Measurements from ENCODE around the gene RRH.

- no peak for TF ChIP-seq CTCF (IDR thresholded peaks at IDR 0.05)
- no peak for TF ChIP-seq POLR2AphosphoS5 (IDR thresholded peaks at IDR 0.05)
- TF ChIP-seq POLR2A (IDR thresholded peaks at IDR 0.05): no peak
Measured at GRCh38 chr4:109890076-109890475, 62.3 kb downstream of the RRH start.
